CD14-positive monocyte (primary cell): ENCODE measurements around the gene RNASE7. TPM values are rescaled to one million over a fixed set of nuclear protein-coding genes. Genes with fewer than 3 reads are reported as not detected.

ENCODE experiments used
- DNase-seq, 3 donors: peaks; one replicate each; pipeline ENCODE4 v3.0.0-alpha.2; 2011 to 2022
- H2AFZ ChIP-seq: 2 replicates; pipeline ENCODE4 v1.6.0; 2012; ENCODE audit warnings: mild to moderate bottlenecking, low read depth, low read length, inconsistent platforms; ENCODE audit not compliant: insufficient read depth, poor library complexity, severe bottlenecking
- H3K27ac ChIP-seq, 2 donors: 1 replicate in 1 of 2; 2 replicates in 1 of 2; pipeline ENCODE4 v1.5.1; 2012 to 2013; ENCODE audit warnings: low read length in 2 of 2, control low read depth in 1 of 2, inconsistent platforms in 1 of 2, low read depth in 1 of 2, mild to moderate bottlenecking in 1 of 2
- H3K27me3 ChIP-seq, 2 donors: one replicate each; pipeline versions ENCODE4 v1.6.0 to v1.6.1; 2011 to 2013; ENCODE audit warnings: low read length in 2 of 2; ENCODE audit not compliant: control insufficient read depth in 2 of 2, insufficient read depth in 2 of 2
- H3K36me3 ChIP-seq, 2 donors: replicated peaks in 1 of 2; 1 replicate in 1 of 2; 2 replicates in 1 of 2; pipeline versions ENCODE4 v1.5.1 to v1.6.1; 2012 to 2013; ENCODE audit warnings: low read length in 2 of 2, control low read depth in 1 of 2, inconsistent platforms in 1 of 2, mild to moderate bottlenecking in 1 of 2; ENCODE audit not compliant: insufficient read depth in 2 of 2, control insufficient read depth in 1 of 2
- H3K4me1 ChIP-seq, 2 donors: 1 replicate in 1 of 2; 2 replicates in 1 of 2; pipeline versions ENCODE4 v1.5.1 to v1.6.1; 2012 to 2013; ENCODE audit warnings: low read length in 2 of 2, control low read depth in 1 of 2, inconsistent platforms in 1 of 2, mild to moderate bottlenecking in 1 of 2, moderate library complexity in 1 of 2; ENCODE audit not compliant: insufficient read depth in 2 of 2, control insufficient read depth in 1 of 2
- H3K4me2 ChIP-seq: replicated peaks from 2 replicates; pipeline ENCODE3; 2012; ENCODE audit warnings: low read length, moderate library complexity, mild to moderate bottlenecking; ENCODE audit not compliant: poor library complexity, severe bottlenecking; ENCODE audit errors: extremely low read depth
- H3K4me3 ChIP-seq, 3 experiments: fragments of 200-600 bp in 1 of 3; sonication (generic) in 1 of 3; replicated peaks in 1 of 3; 1 replicate in 2 of 3; 2 replicates in 1 of 3; pipeline ENCODE4 v1.5.1; 2011 to 2013; ENCODE audit warnings: low read length in 3 of 3, mild to moderate bottlenecking in 3 of 3, control low read depth in 2 of 3, low read depth in 2 of 3, inconsistent platforms in 1 of 3, moderate library complexity in 1 of 3
- H3K79me2 ChIP-seq: 2 replicates; pipeline ENCODE4 v1.6.0; 2012; ENCODE audit warnings: mild to moderate bottlenecking, control low read depth, inconsistent platforms, low read length, moderate library complexity; ENCODE audit not compliant: insufficient read depth
- H3K9ac ChIP-seq: 2 replicates; pipeline ENCODE4 v1.6.0; 2017; ENCODE audit warnings: low read length, mild to moderate bottlenecking; ENCODE audit not compliant: insufficient read depth, poor library complexity, severe bottlenecking
- H3K9me3 ChIP-seq, 2 donors: replicated peaks in 1 of 2; 1 replicate in 1 of 2; 2 replicates in 1 of 2; pipeline versions ENCODE4 v1.5.1 to v1.6.1; 2012 to 2013; ENCODE audit warnings: low read length in 2 of 2, control low read depth in 1 of 2; ENCODE audit not compliant: control insufficient read depth in 1 of 2, insufficient read depth in 1 of 2
- H4K20me1 ChIP-seq: 2 replicates; pipeline ENCODE4 v1.6.0; 2012; ENCODE audit warnings: mild to moderate bottlenecking, low read length, control low read depth, moderate library complexity; ENCODE audit not compliant: insufficient read depth
- H3K27ac Mint-ChIP-seq, 7 donors: one replicate each; pipeline ENCODE4 v1.8.0; 2020; ENCODE audit warnings: mild to moderate bottlenecking in 7 of 7, mixed read lengths in 7 of 7, moderate library complexity in 6 of 7, inconsistent platforms in 2 of 7
- H3K27me3 Mint-ChIP-seq, 3 donors: one replicate each; pipeline ENCODE4 v1.8.0; 2021 to 2022; ENCODE audit warnings: low read depth in 3 of 3, mild to moderate bottlenecking in 3 of 3, mixed read lengths in 3 of 3, moderate library complexity in 3 of 3, inconsistent platforms in 1 of 3
- H3K36me3 Mint-ChIP-seq, 2 donors: one replicate each; pipeline ENCODE4 v1.8.0; 2020; ENCODE audit warnings: mixed read lengths in 2 of 2, inconsistent platforms in 1 of 2, mild to moderate bottlenecking in 1 of 2
- H3K4me1 Mint-ChIP-seq: one replicate; pipeline ENCODE4 v1.8.0; 2020; ENCODE audit warnings: mild to moderate bottlenecking, mixed read lengths
- H3K4me3 Mint-ChIP-seq, 2 donors: one replicate each; pipeline ENCODE4 v1.8.0; 2020; ENCODE audit warnings: mild to moderate bottlenecking in 2 of 2, mixed read lengths in 2 of 2, moderate library complexity in 1 of 2
- H3K9me3 Mint-ChIP-seq, 7 donors: one replicate each; pipeline ENCODE4 v1.8.0; 2020 to 2022; ENCODE audit warnings: mixed read lengths in 7 of 7, mild to moderate bottlenecking in 6 of 7, moderate library complexity in 6 of 7, inconsistent platforms in 2 of 7
- CTCF ChIP-seq: fragments of 200-600 bp; IDR thresholded peaks from one replicate; pipeline ENCODE4 v1.8.0; 2022; ENCODE audit warnings: antibody characterized with exemption, mild to moderate bottlenecking
- WGBS: methylation state at CpG from one replicate; pipeline ENCODE4 v1.1.5; 2013; ENCODE audit warnings: missing lambda C conversion rate; ENCODE audit not compliant: insufficient coverage; 5-methylcytosine and 5-hydroxymethylcytosine counted together
- intact Hi-C, 2 donors: fragments of 100-400 bp; cut with micrococcal nuclease; formaldehyde crosslinking; loops; one replicate each; pipeline versions ENCODE4 v1.15.0 to v1.15.1; 2023
- polyA plus RNA-seq, 3 donors: library from polyadenylated mRNA; depleted of rRNA in 1 of 3; unstranded in 2 of 3; stranded (reverse) in 1 of 3; fragments of 300-500 nt in 2 of 3; fragments of >200 nt in 1 of 3; fragmentation: Illumina TruSeq in 2 of 3; gene quantifications; 1 replicate in 2 of 3; 2 replicates in 1 of 3; pipeline ENCODE4 v1.2.3, GENCODE V29; 2012 to 2021

Gene RNASE7
- polyA plus RNA-seq, 3 donors = not detected

GRCh38 chr14:21034707-21035106 lies 7.5 kb upstream of the RNASE7 start, which contains the start of gene RNASE13:
RNASE13 (minus strand) TSS chr14:21034807; CDS start chr14:21034288, 519 bp downstream.
- no peak for TF ChIP-seq CTCF
- Mint-ChIP-seq H3K36me3 (no peaks in the 10 kb centered on the region), H3K27me3 (peaks cover 3 to 11% (median 7%) of the 10 kb centered on the region in 3 donors), H3K4me3 (no peak within 1 kb of the TSS), H3K27ac (peak within 1 kb of the TSS in 2 of 7 donors; percentile 13 to 57), H3K4me1 (peaks cover 21% of the 10 kb centered on the region), H3K9me3 (peaks cover 0 to 2% (median 0%) of the 10 kb centered on the region in 7 donors)
- H3K9me3 ChIP-seq = no peaks in the 10 kb centered on the region
- no peak within 1 kb of the TSS for H2AFZ ChIP-seq
- no peaks in the 10 kb centered on the region for H4K20me1 ChIP-seq
- no peak within 1 kb of the TSS for H3K27ac ChIP-seq
- no peak within 1 kb of the TSS for H3K9ac ChIP-seq
- H3K79me2 ChIP-seq = no peaks in the 10 kb centered on the region
- H3K4me2 ChIP-seq = no peak within 1 kb of the TSS
- WGBS = 98% methylated on average over 3 of the region's 5 CpGs
- no peak within 1 kb of the TSS for H3K4me3 ChIP-seq
- peaks cover 0 to 15% of the 10 kb centered on the region in 2 donors for H3K4me1 ChIP-seq
- no peaks in the 10 kb centered on the region for H3K27me3 ChIP-seq
- intact Hi-C loops = no loop called here
- DNase-seq = no peak
- H3K36me3 ChIP-seq = no peaks in the 10 kb centered on the region

DNA sequence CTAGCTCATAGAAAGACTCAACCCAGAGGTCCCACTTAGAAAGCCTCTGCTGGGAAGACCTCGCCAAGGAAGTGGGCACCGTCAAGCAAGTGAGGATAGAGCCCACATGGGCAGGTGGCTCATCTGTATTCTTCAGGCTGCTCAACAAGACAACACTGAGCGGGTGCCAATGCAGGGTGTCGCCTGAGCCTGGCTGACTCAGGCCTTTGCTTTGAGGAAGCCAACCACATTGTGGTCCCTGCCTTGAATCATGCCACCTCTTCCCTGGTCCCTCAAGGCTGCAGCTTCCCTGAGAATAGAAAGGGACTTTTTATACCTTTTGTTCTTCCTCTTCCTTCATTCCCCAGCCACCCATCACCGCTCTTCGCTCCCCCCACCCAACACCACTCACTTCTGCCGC lies 5.4 kb upstream of the RNASE7 start:
- Mint-ChIP-seq H3K9me3 (peaks cover 0 to 2% (median 0%) of the 10 kb centered on the region in 7 donors), H3K4me1 (peaks cover 23% of the 10 kb centered on the region), H3K36me3 (no peaks in the 10 kb centered on the region), H3K4me3 (no peak overlapping the region), H3K27me3 (peaks cover 0 to 7% (median 5%) of the 10 kb centered on the region in 3 donors), H3K27ac (no peak overlapping the region)
- no peak overlapping the region for H2AFZ ChIP-seq
- TF ChIP-seq CTCF = no peak
- no peaks in the 10 kb centered on the region for H3K36me3 ChIP-seq
- no peaks in the 10 kb centered on the region for H3K9me3 ChIP-seq
- no peak overlapping the region for H3K27ac ChIP-seq
- peaks cover 0 to 15% of the 10 kb centered on the region in 2 donors for H3K4me1 ChIP-seq
- peak in 1 of 3 donors; percentile 54 for DNase-seq
- intact Hi-C loops = no loop called here
- H3K9ac ChIP-seq = no peak overlapping the region
- no peak overlapping the region for H3K4me2 ChIP-seq
- no peaks in the 10 kb centered on the region for H3K79me2 ChIP-seq
- H3K27me3 ChIP-seq = no peaks in the 10 kb centered on the region
- WGBS = 81% methylated on average over 4 of the region's 7 CpGs
- no peaks in the 10 kb centered on the region for H4K20me1 ChIP-seq
- no peak overlapping the region for H3K4me3 ChIP-seq
